Fibroblast of the conjunctiva (primary cell): ENCODE measurements around the gene CAPSL.
"Not testable (repeated sequence)": the region's sequence is repeated elsewhere in the genome, so short reads cannot be mapped to it uniquely, and the experiment has no call there.

ENCODE experiments used
- DNase-seq: peaks from one replicate; pipeline ENCODE4 v3.0.0-alpha.2; 2010; ENCODE audit warnings: low read depth

Gene CAPSL

DNA sequence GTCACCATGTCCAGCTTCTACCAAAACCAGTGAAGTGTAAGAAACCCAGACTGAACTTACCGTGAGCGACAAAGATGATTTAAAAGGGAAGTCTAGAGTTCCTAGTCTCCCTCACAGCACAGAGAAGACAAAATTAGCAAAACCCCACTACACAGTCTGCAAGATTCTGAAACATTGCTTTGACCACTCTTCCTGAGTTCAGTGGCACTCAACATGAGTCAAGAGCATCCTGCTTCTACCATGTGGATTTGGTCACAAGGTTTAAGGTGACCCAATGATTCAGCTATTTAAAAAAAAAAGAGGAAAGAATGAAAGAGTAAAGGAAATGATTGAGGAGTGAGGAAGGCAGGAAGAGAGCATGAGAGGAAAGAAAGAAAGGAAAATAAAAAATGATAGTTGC is 62.0 kb downstream of the CAPSL start:
- no peak for DNase-seq

DNA sequence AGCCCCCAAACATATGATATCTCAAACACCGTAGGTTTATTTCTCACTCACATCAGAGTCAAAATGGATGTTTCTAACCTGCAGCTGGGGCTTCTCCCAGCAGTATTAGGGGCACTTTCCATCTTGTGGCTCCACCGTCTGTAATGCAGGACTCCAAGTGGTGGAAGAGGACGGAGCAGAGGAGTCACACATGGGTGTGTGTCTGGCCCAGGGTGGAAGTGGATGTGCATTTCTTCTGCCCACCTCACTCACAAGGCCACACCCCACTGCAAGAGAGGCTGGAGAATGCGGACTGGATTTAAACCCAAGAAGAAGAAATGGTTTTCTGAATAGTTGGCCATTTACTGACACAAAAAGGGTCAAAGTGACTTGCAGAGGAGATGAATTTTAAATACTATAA is 67.8 kb downstream of the CAPSL start:
- no peak for DNase-seq

DNA sequence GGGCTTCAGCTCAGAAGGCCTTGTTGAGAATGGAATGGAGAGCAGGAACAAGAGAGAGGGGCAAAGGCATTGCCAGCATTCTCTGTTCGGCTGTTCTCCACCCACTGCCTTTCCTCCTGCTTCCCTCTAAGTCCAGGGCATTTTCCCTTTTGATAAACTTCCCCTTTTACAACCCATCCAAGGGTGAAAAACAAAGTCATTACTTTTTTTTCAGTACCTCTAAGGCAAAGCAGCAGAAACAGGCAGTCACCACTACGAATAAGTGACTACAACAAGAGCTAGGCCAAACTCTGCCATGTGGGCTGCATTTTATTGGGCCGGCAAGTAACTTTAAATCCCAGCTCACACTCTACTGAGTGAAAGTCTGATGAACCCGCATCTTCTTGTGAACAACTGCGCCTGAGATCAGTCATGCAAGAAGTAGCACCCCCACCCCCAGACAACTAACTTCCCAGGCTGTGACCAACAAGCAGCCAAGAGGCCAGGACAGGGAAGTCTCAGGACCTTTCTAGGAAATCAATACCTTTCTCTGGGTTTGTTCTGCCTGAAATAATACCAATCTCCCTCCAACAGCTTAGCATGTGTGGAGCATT is 68.6 kb downstream of the CAPSL start:
- DNase-seq = no peak

DNA sequence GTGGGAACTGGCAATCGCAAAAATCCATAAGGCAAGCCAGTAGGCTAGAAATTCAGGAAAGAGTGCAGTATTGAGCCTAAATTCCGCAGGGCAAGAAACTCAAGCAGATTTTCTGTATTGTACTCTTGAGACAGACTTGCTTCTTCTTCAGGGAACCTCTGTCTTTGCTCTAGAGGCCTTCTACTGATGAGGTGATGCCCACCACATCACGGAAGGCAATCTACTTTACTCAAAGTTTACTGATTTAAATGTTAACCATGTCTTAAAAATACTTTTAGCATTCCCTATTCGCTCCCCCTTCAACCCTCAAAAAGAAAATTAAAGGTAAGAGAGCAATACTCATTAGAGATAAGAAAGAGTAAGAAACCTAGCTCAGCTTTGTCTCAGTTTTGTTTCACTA is 70.4 kb downstream of the CAPSL start:
- DNase-seq = no peak

DNA sequence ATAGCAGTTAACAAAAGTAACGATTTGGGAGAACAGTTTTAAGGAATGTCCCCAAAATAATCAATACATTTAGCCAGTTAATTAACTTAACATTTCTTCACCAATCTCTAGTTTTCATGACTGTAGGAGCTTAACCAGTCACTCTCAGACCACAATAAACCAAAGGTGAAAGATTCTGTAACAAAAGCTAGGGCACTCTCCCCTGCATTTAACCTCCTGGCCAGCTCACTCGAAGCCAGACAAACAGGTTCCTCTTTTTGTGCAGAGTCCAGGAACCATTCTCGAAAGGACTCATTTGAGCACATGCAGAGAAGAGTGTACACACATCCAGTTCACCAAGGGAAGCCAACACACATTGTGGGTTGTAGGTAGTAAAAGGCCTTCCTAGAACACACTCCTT is 75.3 kb downstream of the CAPSL start:
- no peak for DNase-seq

DNA sequence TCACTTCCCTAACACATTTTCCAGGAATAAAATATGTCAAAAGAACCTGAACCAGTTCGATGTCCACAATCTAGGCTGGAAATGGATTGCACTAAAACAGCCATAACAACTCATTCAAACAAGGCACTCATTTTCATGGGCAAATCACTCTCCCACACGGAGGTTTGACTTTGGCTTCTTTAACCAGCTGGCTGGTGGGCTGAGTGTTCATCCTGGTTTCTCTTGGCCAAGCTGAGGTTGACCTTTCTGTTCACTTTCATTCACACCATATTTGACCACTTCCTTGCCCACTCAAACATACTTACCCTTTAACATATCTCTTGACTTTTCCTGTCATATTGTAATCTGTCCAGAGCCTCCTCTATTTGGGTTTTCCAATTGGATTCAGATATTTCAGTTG is 76.3 kb downstream of the CAPSL start:
- DNase-seq = no peak

DNA sequence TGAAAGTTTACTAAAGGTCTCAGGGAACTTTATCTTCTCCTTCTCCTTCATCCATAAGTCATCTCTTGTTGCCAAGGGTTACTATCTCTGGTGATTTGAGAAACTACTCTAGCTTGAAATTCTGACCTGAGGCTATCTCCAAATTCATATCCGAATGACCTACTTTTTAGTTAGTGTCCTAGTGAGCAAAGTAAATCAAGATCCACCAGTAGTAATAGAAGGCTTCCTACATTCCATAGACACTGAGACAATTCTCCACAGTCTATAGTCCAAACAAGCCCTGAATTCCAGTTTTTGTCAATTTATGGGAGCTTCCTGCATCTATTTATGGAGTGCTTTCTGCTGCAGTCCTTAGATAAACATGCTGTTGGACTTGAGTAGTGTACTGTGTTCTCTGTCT is 76.7 kb downstream of the CAPSL start:
- no peak for DNase-seq

DNA sequence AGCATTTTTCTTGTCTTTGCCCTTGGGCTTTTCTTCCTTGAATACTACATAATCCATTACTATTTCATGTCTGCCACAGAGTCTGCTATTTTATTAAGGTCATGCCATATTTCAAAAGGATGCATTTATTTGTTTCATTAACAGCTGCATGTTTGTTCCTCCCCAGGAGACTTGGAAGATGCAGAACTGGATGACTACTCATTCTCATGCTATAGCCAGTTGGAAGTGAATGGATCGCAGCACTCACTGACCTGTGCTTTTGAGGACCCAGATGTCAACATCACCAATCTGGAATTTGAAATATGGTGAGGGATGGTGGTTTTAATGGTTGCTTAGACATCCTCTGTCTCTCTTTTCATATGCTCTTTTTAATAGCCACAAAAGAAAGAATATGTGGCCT is 77.7 kb downstream of the CAPSL start:
- no peak for DNase-seq

DNA sequence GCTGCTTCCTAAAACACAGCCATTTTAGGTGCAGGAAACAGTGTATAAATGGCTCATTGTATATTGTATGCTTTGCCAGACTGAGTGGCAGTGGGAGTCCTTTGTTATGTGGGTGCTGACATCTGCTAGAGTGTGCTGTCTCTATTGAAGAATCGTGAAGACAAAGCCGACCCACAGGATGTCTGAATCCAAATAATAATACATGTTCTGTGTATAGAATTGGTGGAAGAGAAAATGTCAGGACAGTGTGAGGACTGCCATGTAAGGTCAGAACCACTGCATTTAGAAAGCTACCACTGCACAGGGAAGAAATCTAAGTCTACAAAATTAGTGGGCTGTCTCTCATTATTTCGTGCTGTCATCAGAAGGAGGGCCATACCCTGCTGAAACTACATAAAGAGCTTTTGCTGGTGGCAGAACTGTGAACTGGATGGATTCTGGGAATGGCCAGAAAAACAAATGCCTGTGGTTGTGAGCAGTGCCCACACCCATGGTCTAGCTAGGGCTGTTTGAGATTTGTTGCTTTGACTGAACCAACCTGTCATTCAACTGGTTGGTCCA is 79.2 kb downstream of the CAPSL start:
- DNase-seq = no peak

DNA sequence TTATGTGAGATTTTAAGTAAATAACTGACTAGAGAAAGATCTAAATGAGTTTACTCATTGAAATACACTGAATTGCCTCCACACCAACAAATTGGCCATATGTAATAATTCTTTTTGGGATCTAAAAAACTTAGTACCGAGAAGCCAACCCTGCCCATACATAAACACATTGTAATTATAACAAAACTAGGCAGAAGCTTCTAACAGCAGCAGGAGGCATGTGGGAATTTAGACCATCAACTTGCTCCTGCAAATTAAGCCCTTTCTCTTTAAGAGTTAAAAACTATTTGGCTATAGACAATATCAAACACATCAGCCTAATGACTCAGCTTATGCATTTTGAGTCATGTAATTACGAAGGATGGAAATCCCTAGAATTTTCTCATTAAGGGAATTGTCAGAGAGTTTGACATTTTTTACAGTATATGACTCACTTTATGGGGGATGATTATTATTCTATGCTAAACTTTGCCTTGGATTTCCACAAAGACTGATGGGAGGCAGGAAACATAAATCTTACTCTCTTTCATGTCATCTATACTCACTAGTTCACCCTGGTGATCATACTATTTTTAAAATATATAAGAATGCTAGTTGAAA is 80.7 kb downstream of the CAPSL start:
- peak; percentile 10 for DNase-seq

DNA sequence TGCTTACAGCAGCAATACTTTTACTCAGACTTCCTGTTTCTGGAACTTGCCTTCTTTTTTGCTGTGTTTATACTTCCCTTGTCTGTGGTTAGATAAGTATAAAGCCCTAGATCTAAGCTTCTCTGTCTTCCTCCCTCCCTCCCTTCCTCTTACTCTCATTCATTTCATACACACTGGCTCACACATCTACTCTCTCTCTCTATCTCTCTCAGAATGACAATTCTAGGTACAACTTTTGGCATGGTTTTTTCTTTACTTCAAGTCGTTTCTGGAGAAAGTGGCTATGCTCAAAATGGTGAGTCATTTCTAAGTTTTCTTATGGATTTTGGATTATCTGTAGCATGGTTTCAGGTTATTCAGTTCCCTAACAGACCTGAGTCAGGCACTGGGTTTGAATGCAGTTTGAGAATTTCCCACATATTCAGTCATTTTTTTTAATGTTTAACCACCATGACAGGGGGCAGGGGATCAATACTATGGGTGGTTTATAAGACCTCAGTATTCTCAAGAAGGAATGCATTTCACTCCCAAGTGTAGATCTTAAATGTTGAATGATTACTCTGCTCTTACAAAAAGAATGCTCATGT is 81.6 kb downstream of the CAPSL start, which contains the start of gene IL7R:
TSS of gene IL7R (plus strand) at position 127 of the 587 bp plus-strand sequence. CDS start at position 214, 87 bp downstream.
- DNase-seq = no peak

DNA sequence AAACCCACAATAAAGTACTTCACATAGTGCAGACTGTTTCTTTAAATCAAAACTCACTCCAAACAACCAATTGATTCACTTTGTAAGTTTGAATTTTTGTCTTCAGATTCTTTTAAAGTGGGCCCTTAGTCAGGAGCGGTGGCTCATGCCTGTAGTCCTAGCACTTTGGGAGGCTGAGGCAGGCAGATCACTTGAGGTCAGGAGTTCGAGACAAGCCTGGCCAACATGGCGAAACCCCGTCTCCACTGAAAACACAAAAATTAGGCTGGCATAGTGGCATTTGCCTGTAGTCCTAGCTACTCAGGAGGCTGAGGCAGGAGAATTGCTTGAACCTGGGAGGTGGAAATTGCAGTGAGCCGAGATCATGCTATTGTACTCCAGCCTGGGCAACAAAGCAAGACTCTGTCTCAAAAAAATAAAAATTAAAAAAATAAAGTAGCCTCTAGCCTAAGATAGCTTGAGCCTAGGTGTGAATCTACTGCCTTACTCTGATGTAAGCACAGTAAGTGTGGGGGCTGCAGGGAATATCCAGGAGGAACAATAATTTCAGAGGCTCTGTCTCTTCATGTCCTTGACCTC is 82.1 kb downstream of the CAPSL start:
- DNase-seq = not testable (repeated sequence)

DNA sequence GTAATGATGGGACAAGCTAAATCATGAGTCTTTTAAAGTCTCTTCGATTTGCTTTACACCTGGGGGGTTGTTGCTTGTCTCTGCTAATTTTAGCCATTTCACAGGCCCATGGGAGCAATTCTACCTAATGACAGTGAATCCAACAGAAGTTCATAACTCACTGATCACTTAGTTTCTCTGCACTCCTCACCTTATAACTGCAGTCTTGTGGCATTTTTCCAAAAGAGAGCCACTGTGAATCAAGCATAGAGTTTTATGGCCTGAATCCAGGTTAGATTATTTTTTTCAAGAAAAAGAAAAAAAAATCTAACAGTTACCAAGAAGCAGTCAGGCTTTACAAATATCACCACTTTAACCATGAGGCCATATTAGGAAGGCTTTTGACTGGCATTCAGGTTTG is 83.2 kb downstream of the CAPSL start:
- no peak for DNase-seq
